ENCODE data around the gene ADGRG4. TPM values are rescaled to one million over a fixed set of nuclear protein-coding genes. Genes with fewer than 3 reads are reported as not detected.
A peak's percentile ranks its signal among the peaks of the same experiment; 100 is the strongest.
"Not testable (repeated sequence)": the region's sequence is repeated elsewhere in the genome, so short reads cannot be mapped to it uniquely, and the experiment has no call there.

The ADGRG4 gene
- under 1 TPM in 5 of 6 donors, not detected in 1; under 0.01 to 0.17 (median 0.10) TPM for total RNA-seq

- H3K9me3 ChIP-seq; H3K4me1 ChIP-seq; H3K27ac ChIP-seq; H3K4me3 ChIP-seq; ATAC-seq (ENCODE audit: low FRiP score in 2 of 2); H3K36me3 ChIP-seq; DNase-seq; H3K27me3 ChIP-seq: not testable (repeated sequence)
- WGBS, 2 donors = 94% methylated on average over 3 to 4 of the region's 4 CpGs
Measured at GRCh38 chrX:136300721-136301120, at the start of gene ADGRG4. Gene ADGRG4, plus strand, starts transcription at chrX:136300963. Its CDS starts 7,815 bp downstream, at chrX:136308778.

GRCh38 chrX:136251041-136251991 lies 49.4 kb upstream of the ADGRG4 start, which contains the start of gene MAP7D3:
Gene MAP7D3, minus strand, starts transcription at chrX:136251400. Its CDS starts 42 bp downstream, at chrX:136251358.
- ATAC-seq (ENCODE audit: low FRiP score in 2 of 2) (peak; percentile 73 to 98), DNase-seq (peak; percentile 65 to 92)
- no peaks in the 10 kb centered on the region for H3K9me3 ChIP-seq
- no peaks in the 10 kb centered on the region for H3K36me3 ChIP-seq
- peak within 1 kb of the TSS; percentile 60 to 84 (median 66) for H3K4me3 ChIP-seq
- TF ChIP-seq POLR2A (IDR thresholded peaks at IDR 0.05) = peak in 1 of 4 donors; percentile 44
- TF ChIP-seq EP300 (IDR thresholded peaks at IDR 0.05) = no peak
- no peak for TF ChIP-seq POLR2AphosphoS5 (IDR thresholded peaks at IDR 0.05)
- TF ChIP-seq CTCF (IDR thresholded peaks at IDR 0.05) = no peak
- WGBS, 2 donors = 0 to 23% methylated on average over 3 to 46 of the region's 73 CpGs
- peaks cover 0 to 4% (median 0%) of the 10 kb centered on the region in 4 donors for H3K4me1 ChIP-seq
- H3K27me3 ChIP-seq = no peaks in the 10 kb centered on the region
- H3K27ac ChIP-seq = peak within 1 kb of the TSS; percentile 65 to 81 (median 73)

- DNase-seq (no peak), ATAC-seq (ENCODE audit: low FRiP score in 2 of 2) (no peak)
- H3K27ac ChIP-seq = no peak overlapping the region
- peaks cover 0 to 6% (median 0%) of the 10 kb centered on the region in 4 donors for H3K4me1 ChIP-seq
- TF ChIP-seq CTCF (IDR thresholded peaks at IDR 0.05) (no peak), POLR2AphosphoS5 (IDR thresholded peaks at IDR 0.05) (no peak), POLR2A (IDR thresholded peaks at IDR 0.05) (no peak), EP300 (IDR thresholded peaks at IDR 0.05) (no peak)
- WGBS, 2 donors = 64 to 76% methylated on average over 4 to 5 of the region's 5 CpGs
- no peaks in the 10 kb centered on the region for H3K27me3 ChIP-seq
- no peaks in the 10 kb centered on the region for H3K36me3 ChIP-seq
- H3K9me3 ChIP-seq = no peaks in the 10 kb centered on the region
- H3K4me3 ChIP-seq = no peak overlapping the region
Measured at GRCh38 chrX:136255541-136255940, 45.2 kb upstream of the ADGRG4 start.

GRCh38 chrX:136256026-136256425 lies 44.7 kb upstream of the ADGRG4 start:
- 44 to 47% methylated on average over 7 of the region's 7 CpGs for WGBS, 2 donors
- no peak for ATAC-seq (ENCODE audit: low FRiP score in 2 of 2)

More at GRCh38 chrX:136256026-136256425, 44.7 kb upstream of the ADGRG4 start:
- no peak overlapping the region for H3K4me3 ChIP-seq
- H3K36me3 ChIP-seq = no peaks in the 10 kb centered on the region
- no peaks in the 10 kb centered on the region for H3K9me3 ChIP-seq
- DNase-seq = no peak
- H3K4me1 ChIP-seq = peaks cover 0 to 6% (median 0%) of the 10 kb centered on the region in 4 donors
- H3K27ac ChIP-seq = no peak overlapping the region
- TF ChIP-seq EP300 (IDR thresholded peaks at IDR 0.05) (no peak), CTCF (IDR thresholded peaks at IDR 0.05) (no peak), POLR2AphosphoS5 (IDR thresholded peaks at IDR 0.05) (no peak)
- no peaks in the 10 kb centered on the region for H3K27me3 ChIP-seq

Data from upper lobe of left lung (tissue), 6 donors.